Measurements from ENCODE around the gene ATF5.
"Not testable (repeated sequence)": the region's sequence is repeated elsewhere in the genome, so short reads cannot be mapped to it uniquely, and the experiment has no call there.

Gene ATF5

GRCh38 chr19:49920624-49921363 lies 8.2 kb upstream of the ATF5 start:
- no peak for DNase-seq (ENCODE audit: low read depth in 1 of 2, low spot score in 1 of 2)
- TF ChIP-seq JUND (IDR thresholded peaks at IDR 0.05; ENCODE audit: low read depth) = no peak

GRCh38 chr19:49921871-49922795 lies 6.9 kb upstream of the ATF5 start:
- in situ Hi-C loops (cut with HindIII; ENCODE audit: low pct_unique_long_range_greater_than_20kb, low sequenced_read_pairs) = no loop called here
- DNase-seq (ENCODE audit: low read depth in 1 of 2, low spot score in 1 of 2) = no peak
- TF ChIP-seq JUND (IDR thresholded peaks at IDR 0.05; ENCODE audit: low read depth) = no peak

More at GRCh38 chr19:49920624-49921363, 8.2 kb upstream of the ATF5 start:
- in situ Hi-C loops (cut with HindIII; ENCODE audit: low pct_unique_long_range_greater_than_20kb, low sequenced_read_pairs) = no loop called here

- in situ Hi-C loops (cut with HindIII; ENCODE audit: low pct_unique_long_range_greater_than_20kb, low sequenced_read_pairs) = no loop called here
- DNase-seq (ENCODE audit: low read depth in 1 of 2, low spot score in 1 of 2) = no peak
- TF ChIP-seq JUND (IDR thresholded peaks at IDR 0.05; ENCODE audit: low read depth) = no peak
Observed at GRCh38 chr19:49923055-49924003, 5.7 kb upstream of the ATF5 start.

- TF ChIP-seq JUND (IDR thresholded peaks at IDR 0.05; ENCODE audit: low read depth) = no peak
- in situ Hi-C loops (cut with HindIII; ENCODE audit: low pct_unique_long_range_greater_than_20kb, low sequenced_read_pairs) = no loop called here
- DNase-seq (ENCODE audit: low read depth in 1 of 2, low spot score in 1 of 2) = no peak
Observed at GRCh38 chr19:49924004-49924880, 4.8 kb upstream of the ATF5 start.

GRCh38 chr19:49924881-49925210 lies 4.2 kb upstream of the ATF5 start:
- DNase-seq (ENCODE audit: low read depth in 1 of 2, low spot score in 1 of 2); in situ Hi-C loops (cut with HindIII; ENCODE audit: low pct_unique_long_range_greater_than_20kb, low sequenced_read_pairs): not testable (repeated sequence)

GRCh38 chr19:49925486-49925885 lies 3.5 kb upstream of the ATF5 start:
- DNase-seq (ENCODE audit: low read depth in 1 of 2, low spot score in 1 of 2) = no peak
- no peak for TF ChIP-seq JUND (IDR thresholded peaks at IDR 0.05; ENCODE audit: low read depth)
- in situ Hi-C loops (cut with HindIII; ENCODE audit: low pct_unique_long_range_greater_than_20kb, low sequenced_read_pairs) = no loop called here

- no peak for TF ChIP-seq JUND (IDR thresholded peaks at IDR 0.05; ENCODE audit: low read depth)
- in situ Hi-C loops (cut with HindIII; ENCODE audit: low pct_unique_long_range_greater_than_20kb, low sequenced_read_pairs) = no loop called here
- no peak for DNase-seq (ENCODE audit: low read depth in 1 of 2, low spot score in 1 of 2)
Observed at GRCh38 chr19:49926515-49926914, 2.5 kb upstream of the ATF5 start.

GRCh38 chr19:49927526-49928264 lies 1.3 kb upstream of the ATF5 start:
- no peak for TF ChIP-seq JUND (IDR thresholded peaks at IDR 0.05; ENCODE audit: low read depth)
- DNase-seq (ENCODE audit: low read depth in 1 of 2, low spot score in 1 of 2) = no peak
- in situ Hi-C loops (cut with HindIII; ENCODE audit: low pct_unique_long_range_greater_than_20kb, low sequenced_read_pairs) = no loop called here

- no peak for TF ChIP-seq JUND (IDR thresholded peaks at IDR 0.05; ENCODE audit: low read depth)
- DNase-seq (ENCODE audit: low read depth in 1 of 2, low spot score in 1 of 2) = peak; percentile 83 to 98
- in situ Hi-C loops (cut with HindIII; ENCODE audit: low pct_unique_long_range_greater_than_20kb, low sequenced_read_pairs) = no loop called here
Observed at GRCh38 chr19:49929611-49930482, 842 bp downstream of the ATF5 start.

GRCh38 chr19:49930483-49931011 lies 1.5 kb downstream of the ATF5 start:
- no peak for TF ChIP-seq JUND (IDR thresholded peaks at IDR 0.05; ENCODE audit: low read depth)
- in situ Hi-C loops (cut with HindIII; ENCODE audit: low pct_unique_long_range_greater_than_20kb, low sequenced_read_pairs) = no loop called here
- peak in 1 of 2 experiments; percentile 68 for DNase-seq (ENCODE audit: low read depth in 1 of 2, low spot score in 1 of 2)
